Measurements from ENCODE around the gene RGL1.

RGL1 gene

GRCh38 chr1:183889095-183889494 lies 84.2 kb downstream of the RGL1 start:
- no peak for DNase-seq (ENCODE audit: low read depth)

- no peak for DNase-seq (ENCODE audit: low read depth)
Observed at GRCh38 chr1:183891158-183891856, 86.4 kb downstream of the RGL1 start.

GRCh38 chr1:183892351-183892793 lies 87.5 kb downstream of the RGL1 start:
- DNase-seq (ENCODE audit: low read depth) = no peak

- no peak for DNase-seq (ENCODE audit: low read depth)
Observed at GRCh38 chr1:183893561-183894289, 88.8 kb downstream of the RGL1 start.

GRCh38 chr1:183894290-183894565 lies 89.3 kb downstream of the RGL1 start:
- no peak for DNase-seq (ENCODE audit: low read depth)

GRCh38 chr1:183896466-183897048 lies 91.6 kb downstream of the RGL1 start:
- no peak for DNase-seq (ENCODE audit: low read depth)

GRCh38 chr1:183898001-183898396 lies 93.1 kb downstream of the RGL1 start:
- DNase-seq (ENCODE audit: low read depth) = no peak

GRCh38 chr1:183898610-183899009 lies 93.7 kb downstream of the RGL1 start:
- no peak for DNase-seq (ENCODE audit: low read depth)

- no peak for DNase-seq (ENCODE audit: low read depth)
Observed at GRCh38 chr1:183901748-183902330, 96.9 kb downstream of the RGL1 start.

GRCh38 chr1:183903101-183903500 lies 98.2 kb downstream of the RGL1 start:
- no peak for DNase-seq (ENCODE audit: low read depth)

GRCh38 chr1:183905508-183906113 lies 100.7 kb downstream of the RGL1 start:
- no peak for DNase-seq (ENCODE audit: low read depth)

GRCh38 chr1:183907070-183907469 lies 102.2 kb downstream of the RGL1 start:
- no peak for DNase-seq (ENCODE audit: low read depth)

GRCh38 chr1:183908079-183908478 lies 103.2 kb downstream of the RGL1 start:
- DNase-seq (ENCODE audit: low read depth) = no peak

GRCh38 chr1:183909672-183910071 lies 104.8 kb downstream of the RGL1 start:
- DNase-seq (ENCODE audit: low read depth) = no peak

GRCh38 chr1:183910845-183911244 lies 105.9 kb downstream of the RGL1 start:
- DNase-seq (ENCODE audit: low read depth) = no peak

GRCh38 chr1:183911285-183911684 lies 106.4 kb downstream of the RGL1 start:
- DNase-seq (ENCODE audit: low read depth) = no peak

- DNase-seq (ENCODE audit: low read depth) = no peak
Observed at GRCh38 chr1:183912265-183912886, 107.5 kb downstream of the RGL1 start.

- DNase-seq (ENCODE audit: low read depth) = no peak
Observed at GRCh38 chr1:183913567-183913993, 108.7 kb downstream of the RGL1 start.

- no peak for DNase-seq (ENCODE audit: low read depth)
Observed at GRCh38 chr1:183914276-183914675, 109.4 kb downstream of the RGL1 start.

GRCh38 chr1:183914891-183915290 lies 110.0 kb downstream of the RGL1 start:
- DNase-seq (ENCODE audit: low read depth) = no peak

GRCh38 chr1:183915625-183916510 lies 110.9 kb downstream of the RGL1 start:
- DNase-seq (ENCODE audit: low read depth) = peak; percentile 60
